NCI-H345 treated with DMSO at 0.1 percent for 48 hours (cell line): Measurements from ENCODE around the gene UCKL1.
A peak's percentile ranks its signal among the peaks of the same experiment; 100 is the strongest.

Source experiments
- DNase-seq: peaks from one replicate; lab custom pipeline; 2025; ENCODE audit not compliant: unreplicated experiment; lab: John Stamatoyannopoulos, UW

Gene UCKL1

DNA sequence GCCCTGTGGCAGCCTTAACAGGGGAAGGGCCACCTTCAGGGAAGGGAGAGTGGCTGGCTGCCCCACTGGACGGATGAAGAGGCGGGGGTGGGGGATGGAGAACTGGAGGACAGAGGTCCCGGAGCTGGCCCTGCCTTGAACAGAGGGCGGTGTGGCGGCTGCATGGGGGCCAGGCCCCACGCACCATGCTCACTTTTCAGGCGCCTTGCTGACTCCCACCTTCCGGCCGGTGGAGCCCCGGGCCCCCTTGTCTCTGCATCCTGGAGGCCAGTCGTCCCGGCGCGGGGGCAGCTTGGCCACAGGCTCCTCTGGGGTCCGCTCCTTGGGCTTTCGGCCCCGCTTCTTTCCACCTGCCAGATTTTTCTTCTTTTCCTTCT is 3.5 kb upstream of the UCKL1 start:
- DNase-seq = no peak

DNA sequence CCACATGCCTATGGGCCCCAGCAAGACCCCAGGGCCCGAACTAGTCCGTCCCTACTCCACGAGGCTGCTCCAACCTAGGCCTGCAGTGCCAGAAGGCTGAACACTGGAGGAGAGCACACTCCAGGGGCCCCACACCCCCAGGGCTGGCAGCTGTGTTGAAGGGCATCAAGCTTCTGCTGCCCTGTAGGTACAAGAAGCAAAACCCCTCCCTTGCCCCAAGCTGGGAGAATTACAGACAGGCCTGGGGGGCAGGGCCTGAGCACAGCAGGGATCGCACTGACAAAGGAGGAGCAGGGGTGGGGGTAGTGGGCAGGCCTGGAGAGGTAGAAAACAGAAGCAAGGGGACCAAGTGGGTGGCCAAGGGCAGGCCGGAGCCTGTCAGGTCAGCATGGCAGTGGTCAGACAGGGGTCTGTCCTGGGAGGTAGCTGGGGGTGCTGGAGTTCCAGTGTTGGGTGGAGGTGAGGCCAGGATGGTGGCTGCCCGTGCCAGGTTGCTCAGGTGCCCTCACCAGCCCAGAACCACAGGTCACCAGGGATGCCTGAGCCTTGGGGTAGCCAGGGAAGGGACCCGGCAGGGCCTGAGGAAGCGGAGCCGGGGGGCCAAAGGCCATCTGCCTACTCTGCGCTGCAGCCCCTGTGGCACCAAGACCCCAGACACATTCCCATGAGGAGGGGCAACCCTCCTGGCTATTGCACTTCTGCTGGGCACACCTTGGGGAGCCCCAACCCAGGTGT is 2.9 kb upstream of the UCKL1 start:
- DNase-seq = no peak

DNA sequence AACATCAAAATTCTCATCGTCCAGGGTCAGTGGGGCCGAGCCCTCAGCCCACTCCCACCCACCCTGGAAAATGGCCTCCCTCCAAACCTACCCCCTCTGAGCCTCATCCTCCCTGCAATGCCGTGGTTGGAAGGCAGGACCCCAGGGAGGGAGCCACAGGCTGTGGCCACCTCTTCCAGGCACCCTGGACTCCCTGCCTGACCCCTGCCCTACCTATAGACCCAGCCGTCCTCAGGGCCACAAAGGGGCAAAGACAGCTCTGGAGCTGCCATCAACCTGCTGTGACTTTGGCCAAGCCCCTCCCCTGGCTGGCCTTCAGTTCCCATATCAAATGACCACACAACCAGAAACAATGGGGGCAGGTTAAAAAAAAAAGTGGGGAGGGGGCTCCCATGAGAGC is 2.3 kb upstream of the UCKL1 start:
- no peak for DNase-seq

- no peak for DNase-seq
Observed at GRCh38 chr20:63957690-63958441, 1.6 kb upstream of the UCKL1 start.

GRCh38 chr20:63957004-63957689 is 931 bp upstream of the UCKL1 start:
- peak; percentile 93 for DNase-seq

DNA sequence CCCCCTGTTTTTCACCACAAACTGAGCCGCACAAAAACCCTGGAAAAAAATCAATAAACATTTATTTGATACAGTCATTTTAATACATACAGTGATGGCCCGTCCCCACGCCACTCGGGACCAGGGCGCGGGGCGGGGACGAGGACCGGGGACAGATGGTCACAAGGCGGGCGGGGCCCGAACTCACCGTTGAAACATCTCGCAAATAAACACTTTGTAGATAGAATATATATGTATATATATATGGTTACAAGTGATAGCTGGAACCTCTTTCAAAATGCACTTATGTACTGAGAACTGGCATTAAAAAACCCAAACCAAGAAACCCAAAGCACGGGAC is 418 bp upstream of the UCKL1 start:
- DNase-seq = no peak

GRCh38 chr20:63955281-63955826 is 862 bp downstream of the UCKL1 start:
- DNase-seq = no peak

DNA sequence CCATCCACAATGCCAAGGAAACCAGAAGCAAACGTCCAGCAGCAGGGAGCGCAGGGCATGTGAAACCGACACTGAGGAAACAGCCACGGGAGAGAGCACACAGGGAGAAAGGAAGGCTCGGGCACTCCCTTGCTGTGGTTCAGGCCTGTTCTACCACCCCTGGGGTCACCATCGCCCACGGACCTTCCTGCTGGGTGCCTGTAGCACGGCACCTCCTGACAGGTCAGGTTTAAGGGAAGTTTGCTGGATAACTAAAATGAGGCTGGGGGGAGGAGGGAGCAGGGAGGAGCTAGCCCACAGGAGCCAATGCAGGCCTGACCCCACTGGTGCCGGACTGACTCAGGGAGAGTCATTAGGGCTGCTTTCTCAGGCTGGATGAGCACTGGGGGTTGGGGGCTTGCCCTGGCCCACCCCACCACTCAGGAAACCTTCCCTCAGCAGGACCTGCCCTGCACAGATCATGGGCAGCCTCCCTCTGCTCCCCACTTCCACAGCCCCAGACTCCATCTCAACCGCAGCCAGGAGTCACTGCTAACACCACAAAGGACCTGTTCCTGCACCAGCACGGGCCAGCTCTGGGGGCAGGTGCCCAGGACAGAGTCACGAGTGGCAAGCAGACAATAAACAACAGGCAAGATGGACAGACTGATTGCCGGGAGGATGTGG is 2.3 kb downstream of the UCKL1 start:
- no peak for DNase-seq

- DNase-seq = no peak
Observed at GRCh38 chr20:63952769-63953168, 3.4 kb downstream of the UCKL1 start.

DNA sequence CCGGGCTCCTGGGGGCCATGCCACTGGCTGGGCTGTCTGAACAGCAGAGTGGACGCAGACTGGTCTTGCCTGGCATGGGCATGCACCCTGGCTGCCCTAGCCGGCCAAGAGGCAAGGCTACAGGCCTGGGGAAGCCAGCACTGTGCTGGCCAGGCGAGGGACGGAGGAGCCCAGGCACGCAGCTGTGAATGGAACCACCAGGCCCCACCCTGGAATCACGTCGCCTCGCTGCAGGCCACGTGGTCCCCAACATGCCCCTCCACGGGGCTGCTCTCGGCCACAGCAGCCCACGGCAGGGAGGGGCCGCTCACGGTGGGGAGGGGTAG is 4.0 kb downstream of the UCKL1 start:
- no peak for DNase-seq

- DNase-seq = no peak
Observed at GRCh38 chr20:63951398-63952209, 4.6 kb downstream of the UCKL1 start.

GRCh38 chr20:63950701-63951397 is 5.4 kb downstream of the UCKL1 start:
- no peak for DNase-seq

- no peak for DNase-seq
Observed at GRCh38 chr20:63947638-63948456, 8.4 kb downstream of the UCKL1 start.

DNA sequence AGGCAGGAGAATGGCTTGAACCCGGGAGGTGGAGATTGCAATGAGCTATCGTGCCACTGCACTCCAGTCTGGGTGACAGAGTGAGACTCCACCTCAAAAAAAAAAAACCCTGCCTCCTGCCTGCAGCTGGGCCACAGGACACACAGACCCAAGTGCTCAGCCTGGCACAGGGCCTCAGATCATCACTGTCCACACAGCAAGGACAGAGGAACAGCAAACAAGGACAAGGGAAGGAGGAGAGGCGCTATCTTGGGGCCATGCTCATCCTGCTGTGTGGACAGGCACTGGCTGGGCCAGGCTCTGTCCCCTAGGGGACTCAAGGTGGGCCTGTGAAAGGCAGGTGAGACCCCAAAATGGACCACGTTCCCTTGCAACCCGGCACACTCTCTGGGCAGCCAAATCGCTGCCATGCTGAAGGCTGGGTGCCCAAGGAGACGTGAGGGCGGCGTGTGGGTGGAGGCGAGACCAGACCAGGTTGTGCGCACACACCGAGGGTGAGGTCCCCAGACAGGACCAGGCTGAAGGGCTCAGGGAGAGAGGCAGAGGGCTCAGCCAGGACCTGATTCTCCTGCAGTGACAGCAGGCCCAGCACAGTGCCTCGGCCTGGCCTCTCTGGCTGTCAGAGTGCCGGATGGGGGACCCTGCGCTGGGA is 9.1 kb downstream of the UCKL1 start:
- no peak for DNase-seq

GRCh38 chr20:63945921-63946920 is 10.0 kb downstream of the UCKL1 start:
- DNase-seq = no peak

DNA sequence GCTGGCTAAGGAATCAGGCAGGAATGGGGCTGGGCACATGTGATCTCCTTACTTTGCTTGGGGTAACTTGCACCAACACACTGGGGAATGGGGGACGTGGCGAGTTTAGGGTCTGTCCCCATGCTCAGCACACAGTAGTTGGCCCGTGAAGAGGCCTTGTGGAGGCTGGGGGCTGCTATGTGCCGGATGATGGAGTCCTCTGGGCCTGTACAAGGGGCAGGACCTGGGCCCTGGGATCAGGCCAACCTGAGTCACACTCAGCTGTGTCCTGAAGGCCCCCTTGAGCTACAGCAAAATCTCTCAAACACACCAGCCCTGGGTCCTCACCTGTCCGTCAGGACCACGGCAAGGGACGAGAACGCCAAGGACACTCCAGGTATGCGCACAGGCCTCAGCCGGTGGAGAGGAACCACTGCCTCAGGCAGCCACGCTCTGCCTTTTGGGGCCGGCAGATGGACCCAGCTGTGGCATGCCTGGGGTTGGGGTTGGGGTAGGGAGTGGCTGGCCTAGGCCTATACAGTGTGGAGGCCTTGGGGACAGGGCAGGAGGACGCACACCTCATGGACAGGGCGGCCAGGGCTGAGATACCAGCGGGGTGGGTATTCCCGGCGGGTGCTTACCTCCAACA is 11.1 kb downstream of the UCKL1 start:
- no peak for DNase-seq
